ENCODE measurements around the gene S100A9. TPM values are rescaled to one million over a fixed set of nuclear protein-coding genes. Genes with fewer than 3 reads are reported as not detected.

The S100A9 gene
- total and polyA plus RNA-seq, 2 of the 4 experiments (the other 2 are of a cell fraction): not detected

DNA sequence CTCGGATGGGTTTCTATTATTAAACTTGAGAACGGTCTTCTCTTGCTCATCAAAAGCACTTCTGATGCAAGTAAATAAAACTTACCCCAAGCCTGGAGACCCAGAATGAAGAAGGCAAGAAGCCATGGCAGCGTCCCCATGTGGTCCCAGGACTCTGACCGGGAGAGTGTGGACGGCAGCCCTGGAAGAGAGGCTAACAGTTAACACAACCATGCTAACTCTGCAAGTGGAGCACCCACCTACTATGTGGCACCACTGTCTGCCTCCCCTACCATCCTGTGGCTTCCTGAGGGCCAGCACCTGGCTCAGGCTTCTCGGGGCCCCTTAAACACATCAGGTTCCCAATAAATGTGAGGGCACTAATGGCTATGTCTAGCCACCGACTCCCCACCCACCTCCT lies 47.1 kb upstream of the S100A9 start:
- no peak overlapping the region for H3K23ac ChIP-seq (ENCODE audit: low read depth, low read length)
- in situ Hi-C loops (cut with MboI; ENCODE audit: low sequenced_read_pairs): no loop called here
- no peaks in the 10 kb centered on the region for H3K9me1 ChIP-seq (ENCODE audit: insufficient read depth, low read length)
- H2AFZ ChIP-seq (replicated peaks; ENCODE audit: low read length, poor library complexity): no peak overlapping the region
- no peak overlapping the region for H2AK9ac ChIP-seq (replicated peaks; ENCODE audit: low read depth, low read length, poor library complexity)
- H3K27me3 ChIP-seq (ENCODE audit: control insufficient read depth, insufficient read depth, low read length): no peaks in the 10 kb centered on the region
- H3K9ac ChIP-seq (ENCODE audit: low read depth, low read length): no peak overlapping the region
- no peak overlapping the region for H2BK120ac ChIP-seq (ENCODE audit: low read depth, low read length)
- H2BK15ac ChIP-seq (ENCODE audit: low read depth, low read length): no peak overlapping the region
- ATAC-seq (ENCODE audit: low read depth) (no peak), DNase-seq (no peak)
- no peak overlapping the region for H3K27ac ChIP-seq (ENCODE audit: insufficient read depth, low read length)
- dilution Hi-C loops (cut with HindIII; ENCODE audit: low sequenced_read_pairs, unreplicated experiment): no loop called here
- 47% methylated on average over 2 of the region's 7 CpGs; no CpG with 5 or more reads in 1 of the 2 experiments for WGBS, 2 experiments (ENCODE audit: extremely low coverage in 2 of 2, insufficient read length in 1 of 2)
- POLR2A ChIA-PET (ENCODE audit: unreplicated experiment): no interaction called here
- TF ChIP-seq MAFK (IDR thresholded peaks at IDR 0.05; ENCODE audit: low read depth, low read length) (no peak), FOS (IDR thresholded peaks at IDR 0.05; ENCODE audit: low read depth, low read length) (no peak), MAZ (IDR thresholded peaks at IDR 0.05; ENCODE audit: borderline replicate concordance, low read depth, low read length) (no peak), RAD21 (IDR thresholded peaks at IDR 0.05; ENCODE audit: low read length) (no peak), RFX5 (IDR thresholded peaks at IDR 0.05; ENCODE audit: low read depth, low read length) (no peak), MXI1 (IDR thresholded peaks at IDR 0.05; ENCODE audit: borderline replicate concordance, low read depth, low read length) (no peak), POLR2A (IDR thresholded peaks at IDR 0.05; ENCODE audit: low read depth, low read length) (no peak), CHD1 (IDR thresholded peaks at IDR 0.05; ENCODE audit: low read depth, low read length) (no peak), NFE2L2 (IDR thresholded peaks at IDR 0.05; ENCODE audit: low read depth, low read length) (no peak), CEBPB (IDR thresholded peaks at IDR 0.05; ENCODE audit: low read depth, low read length) (no peak)
- TF ChIP-seq, protein P1, sequence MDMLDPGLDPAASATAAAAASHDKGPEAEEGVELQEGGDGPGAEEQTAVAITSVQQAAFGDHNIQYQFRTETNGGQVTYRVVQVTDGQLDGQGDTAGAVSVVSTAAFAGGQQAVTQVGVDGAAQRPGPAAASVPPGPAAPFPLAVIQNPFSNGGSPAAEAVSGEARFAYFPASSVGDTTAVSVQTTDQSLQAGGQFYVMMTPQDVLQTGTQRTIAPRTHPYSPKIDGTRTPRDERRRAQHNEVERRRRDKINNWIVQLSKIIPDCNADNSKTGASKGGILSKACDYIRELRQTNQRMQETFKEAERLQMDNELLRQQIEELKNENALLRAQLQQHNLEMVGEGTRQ (IDR thresholded peaks at IDR 0.05; ENCODE audit: low read depth, low read length): no peak
- TF ChIP-seq, protein P2, sequence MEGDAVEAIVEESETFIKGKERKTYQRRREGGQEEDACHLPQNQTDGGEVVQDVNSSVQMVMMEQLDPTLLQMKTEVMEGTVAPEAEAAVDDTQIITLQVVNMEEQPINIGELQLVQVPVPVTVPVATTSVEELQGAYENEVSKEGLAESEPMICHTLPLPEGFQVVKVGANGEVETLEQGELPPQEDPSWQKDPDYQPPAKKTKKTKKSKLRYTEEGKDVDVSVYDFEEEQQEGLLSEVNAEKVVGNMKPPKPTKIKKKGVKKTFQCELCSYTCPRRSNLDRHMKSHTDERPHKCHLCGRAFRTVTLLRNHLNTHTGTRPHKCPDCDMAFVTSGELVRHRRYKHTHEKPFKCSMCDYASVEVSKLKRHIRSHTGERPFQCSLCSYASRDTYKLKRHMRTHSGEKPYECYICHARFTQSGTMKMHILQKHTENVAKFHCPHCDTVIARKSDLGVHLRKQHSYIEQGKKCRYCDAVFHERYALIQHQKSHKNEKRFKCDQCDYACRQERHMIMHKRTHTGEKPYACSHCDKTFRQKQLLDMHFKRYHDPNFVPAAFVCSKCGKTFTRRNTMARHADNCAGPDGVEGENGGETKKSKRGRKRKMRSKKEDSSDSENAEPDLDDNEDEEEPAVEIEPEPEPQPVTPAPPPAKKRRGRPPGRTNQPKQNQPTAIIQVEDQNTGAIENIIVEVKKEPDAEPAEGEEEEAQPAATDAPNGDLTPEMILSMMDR (conservative IDR thresholded peaks at IDR 0.05; ENCODE audit: low read depth, low read length): no peak
- TF ChIP-seq, protein P3, sequence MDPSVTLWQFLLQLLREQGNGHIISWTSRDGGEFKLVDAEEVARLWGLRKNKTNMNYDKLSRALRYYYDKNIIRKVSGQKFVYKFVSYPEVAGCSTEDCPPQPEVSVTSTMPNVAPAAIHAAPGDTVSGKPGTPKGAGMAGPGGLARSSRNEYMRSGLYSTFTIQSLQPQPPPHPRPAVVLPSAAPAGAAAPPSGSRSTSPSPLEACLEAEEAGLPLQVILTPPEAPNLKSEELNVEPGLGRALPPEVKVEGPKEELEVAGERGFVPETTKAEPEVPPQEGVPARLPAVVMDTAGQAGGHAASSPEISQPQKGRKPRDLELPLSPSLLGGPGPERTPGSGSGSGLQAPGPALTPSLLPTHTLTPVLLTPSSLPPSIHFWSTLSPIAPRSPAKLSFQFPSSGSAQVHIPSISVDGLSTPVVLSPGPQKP (IDR thresholded peaks at IDR 0.05; ENCODE audit: borderline replicate concordance, low read depth, low read length): no peak
- H3K36me3 ChIP-seq (ENCODE audit: control insufficient read depth, insufficient read depth, low read length): no peaks in the 10 kb centered on the region
- intact Hi-C loops (cut with micrococcal nuclease): no loop called here
- CTCF ChIA-PET: no interaction called here
- no peak overlapping the region for H3K14ac ChIP-seq (replicated peaks; ENCODE audit: low read depth, low read length)
- no peaks in the 10 kb centered on the region for H4K20me1 ChIP-seq (ENCODE audit: insufficient read depth, low read length)
- H3K18ac ChIP-seq (ENCODE audit: low read depth, low read length): no peak overlapping the region
- no peak overlapping the region for H2BK20ac ChIP-seq (ENCODE audit: low read depth, low read length)
- H2BK5ac ChIP-seq (ENCODE audit: low read depth, low read length, poor library complexity, severe bottlenecking): no peak overlapping the region
- H3K4me2 ChIP-seq (ENCODE audit: low read depth, low read length): no peak overlapping the region
- no peak overlapping the region for H2AK5ac ChIP-seq (ENCODE audit: low read depth, low read length)
- no peak overlapping the region for H4K91ac ChIP-seq (ENCODE audit: insufficient read depth, low read depth, low read length)
- H3K56ac ChIP-seq (ENCODE audit: extremely low read depth, insufficient read depth, low read length): no peak overlapping the region
- no peak overlapping the region for H4K8ac ChIP-seq (ENCODE audit: low read depth in 2 of 2, low read length in 2 of 2)
- H3K79me1 ChIP-seq (ENCODE audit: low read depth in 1 of 2, low read length in 2 of 2): no peaks in the 10 kb centered on the region
- H4K5ac ChIP-seq (ENCODE audit: low read depth, low read length): no peak overlapping the region
- no peak overlapping the region for H3K4me3 ChIP-seq (ENCODE audit: insufficient read depth, low read depth, low read length)
- BruUV-seq (replicated peaks): no TSS peak
- no peaks in the 10 kb centered on the region for H3K9me3 ChIP-seq (ENCODE audit: control insufficient read depth, insufficient read depth, low read length)
- H3K4ac ChIP-seq (ENCODE audit: low read depth, low read length): no peak overlapping the region
- H3K4me1 ChIP-seq (ENCODE audit: control insufficient read depth, insufficient read depth, low read length): no peaks in the 10 kb centered on the region
